HG03060 (cell line): ENCODE measurements around the gene LRRC2.

Experiments
- ATAC-seq: cut with Tn5 transposase; IDR thresholded peaks from one replicate; pipeline ENCODE4 v1.9.1; 2021; ENCODE audit warnings: low read depth, moderate number of reproducible peaks; ENCODE audit not compliant: unreplicated experiment

The LRRC2 gene

DNA sequence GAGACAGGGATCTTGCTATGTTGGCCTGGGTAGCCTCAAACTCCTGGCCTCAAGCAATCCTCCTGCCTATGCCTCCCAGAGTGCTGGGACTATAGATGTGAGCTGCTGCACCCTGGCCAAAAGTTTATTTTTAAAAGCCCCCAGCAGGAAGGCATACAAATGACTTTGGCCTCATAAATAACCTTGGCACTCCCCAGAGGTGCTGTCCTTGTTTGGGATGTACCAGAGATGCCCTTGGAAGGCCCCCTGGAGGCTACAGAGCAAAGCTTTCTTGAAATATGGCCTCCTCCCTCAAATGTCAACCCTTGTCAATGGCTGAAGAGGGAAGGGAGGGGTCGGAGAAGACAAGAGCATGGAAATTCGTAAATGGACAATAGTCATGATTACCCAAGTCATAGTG, 82.3 kb downstream of the LRRC2 start:
- ATAC-seq: no peak

DNA sequence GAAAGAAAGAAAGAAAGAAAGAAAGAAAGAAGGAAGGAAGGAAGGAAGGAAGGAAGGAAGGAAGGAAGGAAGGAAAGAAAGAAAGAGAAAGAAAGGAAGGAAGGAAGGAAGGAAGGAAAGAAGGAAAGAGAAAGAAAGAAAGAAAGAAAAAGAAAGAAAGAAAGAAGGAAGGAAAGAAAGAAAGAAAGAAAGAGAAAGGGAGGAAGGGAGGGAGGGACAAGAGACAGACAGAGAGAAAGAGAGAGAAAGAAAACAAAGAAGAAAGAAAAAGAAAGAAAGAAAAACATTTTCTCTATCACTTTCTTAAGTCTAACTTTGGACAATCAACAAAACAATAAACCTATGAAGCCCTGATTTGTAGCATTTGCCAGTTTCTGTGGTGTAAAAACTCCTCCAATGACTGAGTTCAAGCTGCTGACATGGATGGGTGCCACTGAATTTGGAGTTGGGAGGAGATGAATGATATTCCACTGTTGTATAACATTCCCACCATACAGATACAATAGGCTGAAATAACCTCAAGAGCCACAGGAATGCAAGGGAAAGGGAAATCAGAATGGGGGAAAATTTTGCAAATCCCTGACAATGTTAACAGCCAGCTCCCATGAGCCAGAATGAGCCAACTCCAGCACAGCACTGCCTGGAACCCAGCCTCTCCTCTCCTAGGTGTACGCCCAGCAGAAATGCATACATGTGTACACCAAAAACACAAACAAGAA, 83.3 kb downstream of the LRRC2 start:
- ATAC-seq: no peak

DNA sequence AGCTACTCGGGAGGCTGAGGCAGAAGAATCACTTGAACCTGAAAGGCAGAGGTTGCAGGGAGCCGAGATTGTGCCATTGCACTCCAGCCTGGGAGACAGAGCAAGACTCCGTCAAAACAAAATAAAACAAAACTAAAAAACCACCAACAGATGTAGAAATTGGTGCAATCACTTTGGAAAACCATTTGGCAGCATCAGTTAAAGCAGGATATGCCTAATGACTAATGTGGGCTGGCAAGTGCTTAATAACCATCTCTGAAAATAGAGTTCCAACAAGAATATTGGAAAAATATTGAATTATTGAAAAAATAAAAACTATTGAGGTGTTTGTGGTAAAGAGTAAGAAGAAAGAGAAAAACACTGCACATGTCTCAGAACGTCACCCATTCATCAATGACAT, 84.5 kb downstream of the LRRC2 start:
- ATAC-seq: no peak

DNA sequence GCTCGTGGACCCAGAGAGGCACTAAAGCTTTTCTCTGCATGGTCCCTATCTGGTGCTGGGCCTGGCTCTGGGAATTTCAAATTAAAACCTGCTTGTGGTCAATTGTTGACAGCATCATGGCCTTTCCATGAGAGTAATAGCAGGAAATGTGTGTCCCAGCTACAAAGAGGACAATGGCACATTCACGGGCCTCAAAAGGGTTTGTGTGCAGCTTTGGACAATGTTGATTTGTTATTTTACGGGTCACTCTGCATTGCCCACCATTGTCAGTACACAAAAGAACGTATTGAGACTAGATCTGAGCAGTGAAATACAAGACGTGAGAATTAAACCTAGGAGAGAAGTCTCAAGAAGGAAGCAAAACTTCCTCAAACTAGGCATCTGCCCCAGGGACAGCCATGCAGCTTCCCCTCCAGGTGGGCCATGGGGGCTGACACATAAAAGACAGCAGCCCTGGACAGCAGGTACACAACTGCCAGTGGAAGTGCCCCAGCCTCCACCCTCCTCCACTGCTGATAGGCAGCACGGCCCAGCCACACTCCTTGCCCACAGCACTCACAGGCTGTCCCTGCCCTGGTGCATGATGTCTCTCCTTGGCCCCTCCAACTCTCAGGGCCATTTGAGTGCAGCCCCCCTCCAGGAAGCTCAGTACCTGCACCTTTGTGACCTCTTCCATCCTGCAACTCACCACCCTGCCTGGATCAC, 85.5 kb downstream of the LRRC2 start:
- no peak for ATAC-seq

DNA sequence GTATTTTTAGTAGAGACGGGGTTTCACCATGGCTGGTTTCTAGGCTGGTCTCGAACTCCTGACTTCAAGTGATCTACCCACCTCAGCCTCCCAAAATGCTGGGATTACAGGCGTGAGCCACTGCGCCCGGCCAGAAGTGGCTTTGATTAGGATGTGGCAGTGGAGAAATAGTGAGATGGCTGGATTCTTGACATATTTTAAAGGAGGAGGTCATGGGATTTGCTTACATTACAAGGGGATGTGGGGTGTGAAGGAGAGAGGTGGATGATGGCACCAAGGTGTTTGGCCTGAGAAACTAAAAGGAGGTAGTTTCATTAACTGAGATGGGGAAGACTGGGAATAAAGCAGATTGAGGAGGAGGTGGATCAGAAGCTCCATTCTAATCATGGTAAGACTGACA, 86.4 kb downstream of the LRRC2 start:
- no peak for ATAC-seq

DNA sequence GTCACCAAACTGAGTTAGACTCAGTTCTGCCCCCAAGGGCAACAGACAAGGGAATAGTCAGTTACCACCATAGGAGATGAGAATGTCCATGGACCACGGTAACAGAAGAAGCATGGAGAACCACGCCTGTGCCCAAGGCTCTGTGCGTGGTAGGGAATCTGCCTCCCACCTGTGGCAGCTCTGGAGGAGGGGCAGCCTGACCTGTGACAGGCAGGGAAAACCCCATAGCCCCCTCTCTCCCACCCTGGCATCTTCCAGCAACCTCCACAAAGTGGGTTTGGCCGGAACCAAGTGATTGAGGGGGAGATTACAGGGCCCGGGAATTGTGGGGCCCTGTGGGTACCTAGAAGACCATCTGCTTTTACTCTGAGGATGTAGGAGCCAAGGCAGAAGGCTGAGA, 87.1 kb downstream of the LRRC2 start:
- no peak for ATAC-seq

DNA sequence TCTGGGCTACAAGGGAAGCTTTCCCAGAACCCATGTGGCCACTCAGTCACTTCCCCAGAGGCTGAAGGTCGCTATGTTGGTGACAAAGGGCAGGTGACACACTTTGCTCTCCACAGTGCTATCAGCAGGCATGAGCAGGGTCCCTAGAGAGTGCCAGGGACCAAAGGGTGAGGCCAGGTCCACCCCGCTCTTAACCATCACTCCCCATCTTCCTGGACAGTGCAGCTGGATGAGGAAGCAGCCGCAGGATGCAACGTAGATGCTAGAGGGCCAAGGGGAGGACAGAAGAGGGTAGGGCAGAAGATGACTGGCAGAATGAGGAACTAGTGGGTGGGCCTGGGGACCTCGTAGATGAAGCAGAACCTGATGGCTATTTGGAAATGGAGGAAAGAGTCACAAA, 87.8 kb downstream of the LRRC2 start:
- no peak for ATAC-seq

DNA sequence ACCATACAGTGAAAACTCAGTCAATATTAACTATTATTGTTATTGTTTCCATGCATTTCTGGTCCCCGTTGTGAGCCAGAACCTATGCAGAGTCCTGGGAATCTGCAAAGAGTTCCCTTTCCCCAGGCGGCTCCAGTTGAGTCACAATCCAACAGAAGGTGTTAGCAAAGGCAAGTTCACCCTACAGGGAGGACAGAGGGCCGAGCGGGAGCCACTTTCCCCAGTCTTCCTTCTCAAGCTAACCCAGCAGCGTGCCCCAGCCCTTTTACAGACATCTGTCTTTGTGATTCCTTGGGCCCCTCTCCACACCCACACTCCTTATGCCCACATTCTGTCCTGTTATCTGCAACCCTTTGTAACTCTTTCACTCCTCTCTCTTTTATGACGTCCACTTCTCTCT, 88.3 kb downstream of the LRRC2 start:
- no peak for ATAC-seq

DNA sequence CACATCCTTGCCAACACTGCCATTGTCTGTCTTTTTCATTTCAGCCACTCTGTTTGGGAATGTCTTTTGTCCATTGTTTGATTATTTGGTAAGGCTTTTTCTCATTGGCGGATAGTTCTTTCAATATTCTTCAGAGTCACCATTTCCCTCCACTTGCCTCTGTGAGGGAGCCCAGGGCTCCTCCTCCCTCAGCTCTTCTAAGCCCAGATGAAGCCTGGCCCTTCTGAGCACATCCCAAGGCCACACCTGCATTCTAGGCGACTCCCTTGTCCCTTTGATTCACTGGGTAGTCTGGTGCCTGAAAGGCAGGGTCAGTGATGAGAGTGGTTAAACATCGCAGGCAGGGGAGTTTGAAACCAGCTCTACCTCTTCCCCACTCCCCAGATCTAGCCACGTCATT, 89.0 kb downstream of the LRRC2 start:
- ATAC-seq: no peak

DNA sequence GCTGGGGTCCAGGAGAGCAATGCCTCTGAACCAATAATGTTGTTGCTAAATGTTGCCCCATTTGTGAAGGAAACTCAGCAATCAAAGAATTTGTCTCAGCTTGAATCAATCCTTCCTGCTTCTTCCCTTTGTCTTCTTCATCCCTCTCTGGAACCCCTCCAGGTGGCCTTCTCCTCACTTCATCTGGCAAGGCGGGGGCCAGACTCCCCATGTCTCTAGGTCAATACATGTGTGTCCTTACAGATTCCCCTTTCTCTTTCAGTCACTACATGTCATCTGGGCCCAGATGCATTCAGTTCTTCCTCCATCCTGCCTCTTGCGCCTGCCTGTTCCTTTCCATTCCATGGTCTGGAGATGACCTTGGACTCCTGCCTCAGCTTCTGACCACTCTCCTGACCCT, 93.4 kb downstream of the LRRC2 start:
- no peak for ATAC-seq

DNA sequence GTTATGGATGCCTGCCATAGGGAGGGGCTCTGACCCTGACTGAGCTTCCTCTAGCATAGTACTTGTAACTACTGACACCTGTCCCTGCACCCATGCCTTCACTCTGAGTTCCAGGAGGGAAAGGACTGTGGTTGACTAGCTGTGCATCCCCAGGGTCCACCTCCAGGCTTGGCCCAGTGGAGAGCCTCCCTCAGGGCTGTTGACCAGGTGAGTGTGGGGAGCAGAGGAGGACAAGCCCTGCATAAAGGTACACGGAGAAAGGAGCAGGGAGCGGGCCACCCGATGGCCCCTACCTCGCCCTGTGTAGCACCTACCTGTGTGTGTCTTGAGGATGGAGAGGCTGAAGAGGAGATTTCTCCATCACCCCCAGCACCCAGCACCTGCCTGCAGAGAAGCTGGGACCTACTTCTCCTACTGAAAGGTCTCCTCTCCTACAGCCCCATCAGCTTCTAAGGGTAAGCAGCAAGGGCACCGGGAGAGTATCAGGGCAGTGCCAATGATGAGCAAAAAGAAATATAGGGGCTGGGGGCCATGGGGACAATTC, 94.7 kb downstream of the LRRC2 start:
- ATAC-seq: no peak

DNA sequence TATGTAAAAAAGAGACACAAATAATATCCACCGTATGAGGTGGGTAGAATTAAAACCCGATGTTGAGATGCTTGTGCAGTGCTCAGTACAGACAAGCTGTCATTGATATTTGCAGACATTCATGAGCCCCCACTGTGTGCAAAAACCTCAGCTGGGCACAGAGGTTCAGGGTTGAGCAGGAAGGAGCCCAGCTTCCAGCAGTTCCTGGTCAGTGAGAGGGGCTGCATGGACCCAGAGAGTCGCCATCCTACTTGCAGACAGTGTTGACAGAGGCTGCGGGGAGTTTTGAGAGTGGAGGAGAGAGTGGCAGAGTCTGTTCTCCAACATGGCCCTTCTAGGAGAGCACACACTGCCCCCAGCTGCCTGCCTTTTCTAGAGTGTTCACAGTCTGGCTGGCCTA, 95.3 kb downstream of the LRRC2 start:
- no peak for ATAC-seq

DNA sequence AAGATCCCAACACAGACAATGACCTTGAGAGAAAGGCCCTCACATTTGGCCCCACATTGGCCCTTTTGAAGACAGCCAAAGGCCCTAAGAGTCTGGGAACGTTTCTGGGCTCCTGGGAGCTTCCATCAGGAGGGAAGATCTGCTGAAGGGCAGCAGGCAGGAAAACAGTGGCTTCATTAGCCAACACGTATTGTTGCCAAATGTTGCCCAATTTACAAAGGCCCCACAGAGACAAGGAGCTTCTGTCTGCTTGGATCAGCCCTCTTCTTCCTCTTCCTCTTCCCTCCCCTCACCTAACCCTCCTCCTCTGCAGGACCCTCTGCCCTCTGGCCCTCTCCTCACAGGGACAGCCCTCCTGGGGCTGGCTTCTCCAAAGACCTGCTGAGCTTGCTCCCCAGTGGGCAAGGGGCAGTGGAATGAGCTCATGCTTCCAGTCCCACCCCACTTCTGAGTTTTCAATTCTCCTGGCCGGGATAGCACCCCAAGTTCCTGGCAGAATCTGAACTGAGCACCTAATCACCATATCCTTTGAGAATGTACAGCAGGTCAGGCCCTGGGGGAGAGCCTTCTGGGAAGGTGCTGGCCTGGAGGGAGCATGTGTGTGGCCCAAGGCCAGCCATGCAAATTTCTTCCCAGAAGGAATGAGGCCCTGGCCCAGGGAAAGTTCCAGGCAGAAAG, 96.3 kb downstream of the LRRC2 start:
- ATAC-seq: no peak

DNA sequence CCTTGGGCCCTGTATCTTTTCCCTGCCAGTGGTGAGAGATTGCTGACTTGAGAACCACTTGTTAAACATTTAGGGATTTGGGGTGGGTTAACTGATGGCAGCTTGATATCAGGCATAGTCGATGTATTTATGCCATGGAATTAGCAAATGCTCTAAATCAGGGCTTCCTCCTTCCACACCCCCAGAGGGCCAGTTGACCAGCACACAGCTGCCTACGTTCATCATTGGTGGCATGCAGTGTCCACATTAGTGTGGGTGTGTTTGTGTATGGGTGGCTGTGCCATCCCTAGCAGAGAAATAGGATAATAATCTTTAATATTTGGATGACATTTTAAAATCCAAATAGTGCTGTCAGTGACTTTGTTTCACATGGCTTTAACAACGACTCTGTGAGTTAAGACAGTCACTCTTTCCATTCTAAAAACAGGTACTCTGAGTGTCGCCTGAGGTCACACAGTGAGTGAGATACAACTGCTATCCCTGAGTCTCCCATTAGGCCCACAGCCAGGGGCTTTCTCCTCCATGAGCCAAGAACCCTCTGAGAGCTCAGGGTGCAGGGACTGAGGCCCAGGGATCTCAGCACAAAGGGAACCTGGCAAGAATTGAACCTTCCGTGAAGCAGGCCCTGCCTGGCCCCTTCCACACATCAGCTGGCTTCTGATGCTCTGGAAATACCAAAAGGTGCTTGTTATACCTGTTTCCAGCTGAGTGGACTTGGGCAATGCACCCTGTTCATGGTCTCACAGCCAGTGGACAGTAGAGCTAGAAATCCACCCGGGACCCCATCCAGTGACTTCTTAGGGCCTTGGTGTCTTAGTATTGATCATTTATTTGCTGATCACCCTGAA, 97.1 kb downstream of the LRRC2 start:
- ATAC-seq: no peak

DNA sequence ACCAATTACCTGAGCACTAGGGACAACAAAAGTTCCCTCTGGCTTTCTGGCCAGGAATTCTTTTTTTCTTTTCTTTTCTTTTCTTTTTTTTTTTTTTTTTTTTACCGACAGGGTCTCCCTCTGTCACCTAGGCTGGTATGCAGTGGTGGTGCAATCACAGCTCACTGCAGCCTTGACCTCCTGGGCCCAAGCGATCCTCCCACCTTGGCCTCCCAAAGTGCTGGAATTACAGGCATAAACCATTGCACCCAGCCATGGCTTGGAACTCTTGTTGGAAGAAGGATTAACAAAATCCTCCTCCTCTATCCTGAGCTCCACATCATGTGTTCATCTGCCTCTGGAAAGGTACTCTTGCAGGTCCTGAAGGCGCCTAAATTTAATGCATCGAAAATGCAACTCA, 98.5 kb downstream of the LRRC2 start:
- no peak for ATAC-seq

DNA sequence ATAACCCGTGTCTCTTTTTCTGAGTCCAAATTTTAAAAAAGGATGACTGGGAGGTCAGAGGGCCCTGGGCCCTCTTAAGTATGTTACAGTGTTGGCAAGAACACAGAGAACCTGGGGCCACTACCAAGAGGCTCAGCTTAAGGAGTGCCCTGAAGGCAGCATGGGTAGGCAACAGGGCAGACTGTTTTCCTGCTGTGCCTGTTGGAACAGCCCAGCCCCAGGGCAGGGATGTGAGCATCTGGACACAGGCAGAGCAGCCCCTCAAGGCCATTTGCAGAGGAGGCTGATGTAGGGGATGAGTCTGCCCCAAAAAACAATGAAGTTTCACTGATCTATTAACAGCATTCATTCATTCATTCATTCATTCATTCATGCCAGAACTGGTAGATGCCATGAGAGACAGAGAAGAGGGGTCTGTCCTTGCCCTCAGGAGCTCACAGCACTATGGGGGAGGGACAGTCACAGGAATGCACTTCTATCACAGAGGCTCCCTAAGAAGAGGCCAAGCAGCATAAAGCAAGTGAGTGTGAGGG, 99.2 kb downstream of the LRRC2 start:
- no peak for ATAC-seq

DNA sequence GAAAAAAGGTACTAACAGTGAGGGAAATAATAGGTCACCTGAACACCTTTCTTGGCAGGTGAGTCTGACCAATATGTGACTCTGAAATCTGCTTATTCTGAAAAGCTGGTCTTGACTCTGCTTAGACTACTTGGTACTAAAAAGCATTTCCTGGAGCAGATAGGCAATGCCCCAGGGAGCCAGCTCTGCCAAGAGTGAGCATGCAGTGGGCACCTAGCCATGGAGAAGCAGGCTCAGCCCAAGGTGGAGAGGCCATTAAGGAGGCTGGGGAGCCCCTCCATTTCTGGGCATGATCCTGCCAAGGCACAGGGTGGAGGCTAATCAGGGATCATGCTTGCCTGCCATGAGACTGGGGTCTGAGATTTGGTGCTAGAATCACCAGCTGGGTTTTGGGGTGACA, 99.8 kb downstream of the LRRC2 start:
- no peak for ATAC-seq
